Medulla oblongata (tissue), 1 donor: Measurements from ENCODE around the gene ZNF473.
"Not testable (repeated sequence)": the region's sequence is repeated elsewhere in the genome, so short reads cannot be mapped to it uniquely, and the experiment has no call there.

Experiments used
- DNase-seq: peaks from one replicate; pipeline ENCODE4 v3.0.0-alpha.2; 2015; ENCODE audit errors: extremely low spot score

ZNF473 gene

GRCh38 chr19:50098892-50099291 is 73.1 kb downstream of the ZNF473 start:
- DNase-seq: not testable (repeated sequence)

DNA sequence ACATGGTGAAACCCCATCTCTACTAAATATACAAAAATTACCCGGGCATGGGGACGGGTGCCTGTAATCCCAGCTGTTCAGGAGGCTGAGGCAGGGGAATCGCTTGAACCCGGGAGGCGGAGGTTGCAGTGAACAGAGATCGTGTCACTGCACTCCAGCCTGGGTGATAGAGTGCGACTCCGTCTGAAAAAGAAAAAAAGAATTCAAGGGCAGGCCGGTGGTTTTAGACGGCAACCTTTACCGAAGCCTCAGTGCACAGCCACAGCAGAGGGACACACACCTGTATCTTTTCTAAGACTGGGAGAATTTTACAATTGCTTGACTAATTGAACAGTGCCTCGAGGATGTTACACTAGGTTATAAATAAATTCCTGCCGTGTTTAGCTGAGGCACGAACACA is 73.9 kb downstream of the ZNF473 start:
- not testable (repeated sequence) for DNase-seq

GRCh38 chr19:50100946-50101345 is 75.1 kb downstream of the ZNF473 start:
- DNase-seq: not testable (repeated sequence)
